Germinal center (tissue), 1 donor: ENCODE measurements around the gene AGXT2.

Experiments used
- DNase-seq: peaks from one replicate; pipeline ENCODE4 v3.0.0; 2012; ENCODE audit warnings: mixed read lengths, low spot score

Gene AGXT2

DNA sequence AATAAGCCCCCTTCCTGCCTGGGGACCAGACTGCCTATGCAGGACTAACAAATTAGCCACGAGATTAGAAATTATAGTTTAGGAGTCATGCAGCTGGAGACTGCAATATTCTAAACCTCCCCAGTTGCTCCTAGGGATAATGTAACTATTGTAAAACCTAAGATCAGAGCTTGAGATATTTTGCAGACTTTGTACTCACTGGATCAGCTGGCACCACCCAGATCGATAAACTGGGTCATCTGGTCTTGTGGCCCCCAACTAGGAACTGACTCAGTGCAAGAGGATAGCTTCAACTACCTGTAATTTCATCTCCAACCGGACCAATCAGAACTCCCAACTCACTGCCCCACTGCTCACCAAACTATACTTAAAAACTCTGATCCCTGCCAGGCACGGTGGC, 80.2 kb downstream of the AGXT2 start:
- no peak for DNase-seq

DNA sequence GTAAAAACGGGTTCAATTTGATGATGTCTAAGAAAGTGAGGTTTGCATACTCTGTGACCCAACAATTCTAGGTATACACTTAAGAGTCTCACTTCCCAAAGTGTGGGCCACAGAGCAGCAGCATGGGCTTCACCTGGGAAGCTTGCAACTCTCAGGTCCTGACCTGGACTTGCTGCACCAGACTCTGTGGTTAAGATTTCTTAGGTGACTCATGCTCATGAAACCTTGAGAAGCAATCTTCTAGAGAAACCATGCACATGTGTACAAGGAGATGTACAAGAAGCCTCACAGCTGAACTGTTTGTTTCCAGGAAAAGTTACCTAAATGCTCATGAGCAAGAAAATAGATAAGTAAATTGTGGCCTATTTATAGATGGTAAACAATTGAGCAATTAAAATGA, 88.4 kb downstream of the AGXT2 start:
- DNase-seq, result no peak

DNA sequence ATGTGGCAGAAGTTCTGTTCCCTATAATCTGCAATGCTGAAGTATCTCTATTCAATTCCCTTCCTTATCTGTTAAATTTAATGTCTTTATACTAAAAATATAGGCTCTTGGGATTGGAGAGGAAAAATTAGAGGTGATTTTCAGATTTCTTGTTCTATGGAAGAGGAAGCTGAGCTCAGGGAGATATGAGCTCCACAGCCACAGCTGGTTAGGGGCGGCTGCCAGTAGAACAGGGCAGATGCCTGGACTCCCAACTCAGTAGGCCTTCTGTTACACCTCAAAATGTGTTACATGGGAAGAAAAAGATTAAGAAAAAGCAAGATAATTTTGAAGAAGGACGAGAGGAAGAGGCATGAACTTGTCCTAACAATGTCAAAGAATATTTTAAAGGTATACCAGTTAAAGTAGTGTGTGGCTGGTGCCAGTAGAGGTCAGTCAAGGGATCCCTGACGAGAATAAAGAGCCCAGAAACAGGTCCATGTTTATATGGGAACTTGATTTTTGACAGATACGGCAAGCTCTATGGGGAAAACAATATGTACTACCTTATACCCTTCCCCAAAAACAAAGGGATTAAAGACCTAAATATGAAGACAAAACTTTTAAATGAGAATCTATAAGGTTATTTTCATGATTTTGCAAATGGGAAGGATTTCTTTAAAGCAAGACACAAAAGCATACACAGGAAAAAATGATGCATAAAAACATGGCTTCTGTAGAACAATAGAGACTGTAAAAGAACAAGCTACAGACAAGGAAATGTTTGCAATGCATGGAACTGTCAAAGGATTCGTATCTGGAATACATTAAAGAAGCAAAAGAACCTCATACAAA, 89.7 kb downstream of the AGXT2 start:
- peak; percentile 7 for DNase-seq

DNA sequence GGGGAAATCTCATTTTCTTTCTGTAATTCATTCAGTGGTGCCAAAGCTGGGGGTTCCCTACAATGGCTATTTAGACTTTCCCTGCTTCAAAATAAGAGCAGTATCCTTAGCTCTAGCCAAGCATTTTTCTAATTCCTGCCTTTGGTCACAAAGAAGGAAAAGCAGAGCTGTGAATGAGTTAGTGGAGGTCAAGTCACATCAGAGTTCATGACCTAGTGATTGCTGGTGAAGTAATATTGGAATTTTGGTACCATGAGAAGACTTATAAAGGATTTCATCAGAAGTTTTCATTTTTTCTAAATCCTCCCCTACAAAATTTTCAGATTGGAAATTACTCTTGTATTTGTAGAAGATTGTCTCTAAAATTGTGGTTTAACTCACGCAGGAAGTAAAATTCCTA, 90.4 kb downstream of the AGXT2 start:
- no peak for DNase-seq
